H1 (cell line): Measurements from ENCODE around the gene ROR1. TPM values are rescaled to one million over a fixed set of nuclear protein-coding genes. Genes with fewer than 3 reads are reported as not detected.

Experiments used
- CTCF ChIA-PET: fragments of 300-600 bp; sonication (Branson Sonifier 250); formaldehyde crosslinking; loops from one replicate; lab custom pipeline; 2021; ENCODE audit not compliant: partially characterized antibody; lab: Charles Lee
- POLR2A ChIA-PET: fragments of 300-600 bp; sonication (Branson Sonifier 250); formaldehyde crosslinking; loops from one replicate; lab custom pipeline; 2021; ENCODE audit warnings: inconsistent platforms; ENCODE audit not compliant: partially characterized antibody; lab: Charles Lee
- DNase-seq, 2 experiments: peaks; one replicate each; pipeline versions ENCODE4 v3.0.0 to v3.0.0-alpha.2; 2010 to 2022; ENCODE audit warnings: low spot score in 2 of 2, low read depth in 1 of 2, mixed read lengths in 1 of 2
- FAIRE-seq: peaks from 2 replicates; lab custom pipeline; 2011; peaks lifted over from hg19 to GRCh38; lab: Jason Lieb, UNC
- H2AFZ ChIP-seq: 2 replicates; pipeline ENCODE4 v1.8.1; 2012; ENCODE audit warnings: low read length, inconsistent platforms
- H2AK5ac ChIP-seq: 2 replicates; pipeline ENCODE4 v1.6.1; 2013; ENCODE audit warnings: low read depth, low read length
- H2BK120ac ChIP-seq: replicated peaks from 2 replicates; pipeline ENCODE3; 2013; ENCODE audit warnings: low read depth, low read length, inconsistent platforms
- H2BK12ac ChIP-seq: 2 replicates; pipeline ENCODE4 v1.6.1; 2013; ENCODE audit warnings: low read depth, low read length
- H2BK15ac ChIP-seq: 2 replicates; pipeline ENCODE4 v1.6.1; 2013; ENCODE audit warnings: low read length
- H2BK20ac ChIP-seq: 2 replicates; pipeline ENCODE4 v1.6.1; 2013; ENCODE audit warnings: low read length
- H2BK5ac ChIP-seq: 2 replicates; pipeline ENCODE4 v1.6.1; 2013; ENCODE audit warnings: low read depth, low read length
- H3K14ac ChIP-seq: 2 replicates; pipeline ENCODE4 v1.6.1; 2013; ENCODE audit warnings: inconsistent platforms; ENCODE audit not compliant: insufficient read length
- H3K18ac ChIP-seq: 2 replicates; pipeline ENCODE4 v1.6.1; 2013; ENCODE audit warnings: low read length; ENCODE audit errors: extremely low read depth
- H3K23ac ChIP-seq: 2 replicates; pipeline ENCODE4 v1.6.1; 2013; ENCODE audit warnings: inconsistent platforms; ENCODE audit not compliant: insufficient read length
- H3K23me2 ChIP-seq: 2 replicates; pipeline ENCODE4 v1.6.1; 2013; ENCODE audit warnings: low read depth, low read length
- H3K27ac ChIP-seq: 2 replicates; pipeline ENCODE4 v1.6.1; 2011; ENCODE audit warnings: low read depth, low read length, inconsistent platforms
- H3K27me3 ChIP-seq, 4 experiments: replicated peaks in 1 of 4; 1 replicate in 1 of 4; 2 replicates in 3 of 4; pipeline versions ENCODE4 v1.6.1 to v1.8.1; 2011 to 2013; ENCODE audit warnings: low read length in 3 of 4, mild to moderate bottlenecking in 3 of 4, inconsistent platforms in 2 of 4, mixed read lengths in 2 of 4, moderate library complexity in 1 of 4; ENCODE audit not compliant: control insufficient read depth in 3 of 4, insufficient read depth in 3 of 4; ENCODE audit errors: extremely low read depth in 1 of 4
- H3K36me3 ChIP-seq, 4 experiments: 2 replicates each; pipeline versions ENCODE4 v1.6.1 to v1.8.1; 2011 to 2013; ENCODE audit warnings: mild to moderate bottlenecking in 4 of 4, low read length in 3 of 4, moderate library complexity in 2 of 4, control low read depth in 1 of 4, inconsistent platforms in 1 of 4; ENCODE audit not compliant: insufficient read depth in 4 of 4, control insufficient read depth in 2 of 4
- H3K4ac ChIP-seq: replicated peaks from 2 replicates; pipeline ENCODE3; 2013; ENCODE audit warnings: low read length, low read depth, mixed read lengths, inconsistent platforms; ENCODE audit not compliant: insufficient read length
- H3K4me1 ChIP-seq, 4 experiments: replicated peaks in 1 of 4; 1 replicate in 1 of 4; 2 replicates in 3 of 4; pipeline versions ENCODE4 v1.6.1 to v1.8.1; 2011 to 2013; ENCODE audit warnings: low read length in 3 of 4, inconsistent platforms in 2 of 4, mixed read lengths in 1 of 4; ENCODE audit not compliant: insufficient read depth in 4 of 4, control insufficient read depth in 3 of 4
- H3K4me2 ChIP-seq, 2 experiments: 2 replicates each; pipeline versions ENCODE4 v1.6.1 to v1.8.1; 2011 to 2013; ENCODE audit warnings: low read depth in 2 of 2, low read length in 2 of 2, control low read depth in 1 of 2, inconsistent platforms in 1 of 2, mild to moderate bottlenecking in 1 of 2; ENCODE audit not compliant: insufficient read depth in 1 of 2
- H3K4me3 ChIP-seq, 4 experiments: fragments of 200-600, 300-600 bp in 1 of 4; sonication (generic), shearing (Covaris generic), sonication (Bioruptor Twin) in 1 of 4; 2 replicates each; pipeline versions ENCODE4 v1.5.1 to v1.8.1; 2011 to 2016; ENCODE audit warnings: low read length in 4 of 4, low read depth in 3 of 4, control low read depth in 2 of 4, inconsistent platforms in 2 of 4, mild to moderate bottlenecking in 2 of 4, mixed read lengths in 1 of 4, moderate library complexity in 1 of 4; ENCODE audit not compliant: insufficient read depth in 2 of 4; ENCODE audit errors: extremely low read depth in 1 of 4
- H3K56ac ChIP-seq: replicated peaks from 2 replicates; pipeline ENCODE3; 2013; ENCODE audit warnings: low read depth, mild to moderate bottlenecking, mixed read lengths, low read length, inconsistent platforms; ENCODE audit not compliant: insufficient read length
- H3K79me1 ChIP-seq: 2 replicates; pipeline ENCODE4 v1.6.1; 2013; ENCODE audit warnings: low read depth, low read length, control low read depth
- H3K79me2 ChIP-seq, 2 experiments: 2 replicates each; pipeline versions ENCODE4 v1.6.1 to v1.8.1; 2012 to 2013; ENCODE audit warnings: low read length in 2 of 2, mild to moderate bottlenecking in 2 of 2, inconsistent platforms in 1 of 2; ENCODE audit not compliant: insufficient read depth in 2 of 2, control insufficient read depth in 1 of 2
- H3K9ac ChIP-seq, 4 experiments: replicated peaks in 1 of 4; 1 replicate in 1 of 4; 2 replicates in 3 of 4; pipeline versions ENCODE4 v1.6.1 to v1.8.1; 2011 to 2013; ENCODE audit warnings: low read depth in 3 of 4, low read length in 3 of 4, control low read depth in 2 of 4, mild to moderate bottlenecking in 2 of 4, moderate library complexity in 2 of 4, inconsistent platforms in 1 of 4; ENCODE audit errors: extremely low read depth in 1 of 4
- H3K9me3 ChIP-seq, 2 experiments: 2 replicates each; pipeline versions ENCODE4 v1.6.1 to v1.8.1; 2012 to 2013; ENCODE audit warnings: mild to moderate bottlenecking in 2 of 2, moderate library complexity in 2 of 2, control low read depth in 1 of 2, inconsistent platforms in 1 of 2, low read depth in 1 of 2, low read length in 1 of 2, mixed read lengths in 1 of 2; ENCODE audit not compliant: insufficient read depth in 2 of 2
- H4K20me1 ChIP-seq, 2 experiments: replicated peaks in 1 of 2; 2 replicates each; pipeline versions ENCODE3 to v1.8.1; 2011 to 2013; ENCODE audit warnings: inconsistent platforms in 2 of 2, low read length in 2 of 2, mild to moderate bottlenecking in 1 of 2; ENCODE audit not compliant: insufficient read depth in 2 of 2, control insufficient read depth in 1 of 2
- H4K5ac ChIP-seq: 2 replicates; pipeline ENCODE4 v1.6.1; 2013; ENCODE audit warnings: low read length, low read depth, mixed read lengths, inconsistent platforms; ENCODE audit not compliant: insufficient read length
- H4K8ac ChIP-seq: 2 replicates; pipeline ENCODE4 v1.8.0; 2013; ENCODE audit warnings: mild to moderate bottlenecking, moderate library complexity, low read length, inconsistent platforms; ENCODE audit not compliant: insufficient read depth; ENCODE audit errors: extremely low read depth
- H4K91ac ChIP-seq: replicated peaks from 2 replicates; pipeline ENCODE3; 2013; ENCODE audit warnings: low read length, mixed read lengths, inconsistent platforms; ENCODE audit not compliant: insufficient read length
- CREB1 ChIP-seq: IDR thresholded peaks from 2 replicates; pipeline ENCODE4 v1.6.1; 2012; ENCODE audit warnings: inconsistent platforms
- MAFK ChIP-seq: IDR thresholded peaks from 2 replicates; pipeline ENCODE4 v1.6.1; 2012; ENCODE audit warnings: low read depth, mild to moderate bottlenecking, improper control_type of control experiment, low read length
- POU5F1 ChIP-seq: IDR thresholded peaks from 2 replicates; pipeline ENCODE4 v1.6.1; 2011; ENCODE audit warnings: low read depth, mild to moderate bottlenecking, low read length, moderate library complexity
- RAD21 ChIP-seq, 2 experiments: IDR thresholded peaks in 1 of 2; conservative IDR thresholded peaks in 1 of 2; 2 replicates each; pipeline ENCODE4 v1.6.1; 2011; ENCODE audit warnings: low read depth in 2 of 2, low read length in 2 of 2, improper control_type of control experiment in 1 of 2, inconsistent platforms in 1 of 2, mild to moderate bottlenecking in 1 of 2, moderate library complexity in 1 of 2
- TEAD4 ChIP-seq: IDR thresholded peaks from 2 replicates; pipeline ENCODE4 v1.6.1; 2012; ENCODE audit warnings: low read depth, low read length, inconsistent platforms, mixed read lengths
- WGBS, 2 experiments: shearing (Covaris generic) in 1 of 2; methylation state at CpG; one replicate each; pipeline versions ENCODE4 v1.1.6 to v1.1.7; 2013 to 2015; ENCODE audit warnings: low lambda C conversion rate in 2 of 2, mixed read lengths in 2 of 2, inconsistent platforms in 1 of 2, low coverage in 1 of 2, missing lambda C conversion rate in 1 of 2; ENCODE audit not compliant: insufficient replicate concordance in 2 of 2, insufficient coverage in 1 of 2, insufficient read length in 1 of 2; ENCODE audit errors: extremely low coverage in 1 of 2, missing lambda C conversion rate in 1 of 2; 5-methylcytosine and 5-hydroxymethylcytosine counted together
- polyA plus RNA-seq, 7 experiments: library from polyadenylated mRNA; depleted of rRNA in 3 of 7; stranded (reverse) in 5 of 7; unstranded in 2 of 7; fragments of >200 nt in 5 of 7; fragments of 200-250 nt in 2 of 7; gene quantifications; 1 replicate in 5 of 7; 2 replicates in 1 of 7; 4 replicates in 1 of 7; pipeline versions ENCODE4 v1.2.1 to v1.2.3, GENCODE V29; 2011 to 2013; ENCODE audit warnings: missing spikeins in 2 of 7, mixed read lengths in 2 of 7
- total RNA-seq: library from RNA; stranded (reverse); fragmentation: NEBNext Ultra II Directional; extraction: Animal tissue kit (Norgen Biotek cat#: 25700); gene quantifications from 2 replicates; pipeline ENCODE4 v1.2.1, GENCODE V29; 2021
- TF ChIP-seq, protein P1 (sequence below), 3 experiments: IDR thresholded peaks; 1 replicate in 2 of 3; 2 replicates in 1 of 3; pipeline versions ENCODE4 v1.5.1 to v1.6.1; 2011; ENCODE audit warnings: low read length in 3 of 3, mild to moderate bottlenecking in 3 of 3, inconsistent platforms in 2 of 3, low read depth in 1 of 3, moderate library complexity in 1 of 3; ENCODE audit not compliant: insufficient read depth in 1 of 3; ENCODE audit errors: control extremely low read depth in 1 of 3

ROR1 gene
- total and polyA plus RNA-seq, 2 of the 8 experiments (the other 6 are each of a cell fraction or from before 2014, with no cell fraction given) = 33.6 to 73.6 TPM

DNA sequence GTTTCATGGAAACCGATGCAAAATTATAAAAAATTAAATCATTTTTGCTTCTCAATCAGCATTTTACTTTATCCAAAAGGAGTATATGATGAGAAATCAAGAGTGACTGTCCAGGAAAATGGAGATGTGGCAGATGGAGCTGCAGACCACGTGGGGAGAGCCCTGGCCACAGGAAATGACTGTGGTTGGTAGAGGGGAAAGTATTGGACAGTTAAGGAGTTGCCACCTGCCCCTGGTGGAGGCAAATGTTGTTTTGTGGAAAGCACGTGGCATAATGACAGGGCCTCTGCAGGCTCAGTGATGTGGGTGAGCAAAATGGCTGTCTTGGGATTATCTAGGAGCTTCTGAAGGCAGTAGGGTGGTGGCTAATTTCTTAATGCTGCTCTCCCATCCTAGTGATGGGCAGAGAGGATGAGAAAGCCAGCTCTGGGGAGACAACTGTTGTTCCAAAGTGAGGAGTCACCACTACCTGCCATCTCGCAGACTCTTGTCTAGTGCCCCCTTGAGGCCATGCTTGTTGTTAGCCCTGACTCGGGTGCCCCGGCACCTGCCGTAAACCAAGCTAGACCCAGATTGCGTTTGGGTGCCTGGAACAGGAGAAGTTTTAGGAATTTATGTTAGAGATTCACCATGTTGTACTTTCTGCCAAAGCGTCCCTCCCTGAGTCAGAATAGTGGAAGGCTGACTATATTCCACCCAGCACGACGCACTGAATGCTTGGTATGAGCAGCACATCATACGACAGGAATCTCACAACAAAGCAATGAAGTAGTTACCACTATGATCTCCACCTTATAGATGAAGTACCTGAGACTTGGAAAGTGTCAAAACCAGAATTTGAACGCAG lies 144.0 kb downstream of the ROR1 start:
- POLR2A ChIA-PET = interaction anchor here (1.1 kb wide), 1 partner anchor 226 kb away, joined by 4 read pairs; no protein-coding TSS in a partner anchor
- Histone ChIP-seq H3K56ac (no peak overlapping the region), H4K5ac (no peak overlapping the region), H3K4ac (no peak overlapping the region), H3K79me2 (peaks cover 0 to 98% of the 10 kb centered on the region in 2 experiments; a peak in 3 of 4 replicates), H3K4me2 (no peak overlapping the region), H2BK15ac (no peak overlapping the region), H3K14ac (no peak overlapping the region), H4K20me1 (peaks cover 3 to 4% of the 10 kb centered on the region in 2 experiments), H3K4me3 (no peak overlapping the region), H2BK120ac (no peak overlapping the region), H2BK5ac (no peak overlapping the region), H3K23me2 (no peaks in the 10 kb centered on the region), H4K8ac (0 out of 2 replicates have a peak overlapping the region, but pooled peaks have one; percentile 28), H3K36me3 (no peaks in the 10 kb centered on the region), H2AK5ac (no peak overlapping the region), H3K27ac (no peak overlapping the region), H3K9ac (no peak overlapping the region), H2BK20ac (no peak overlapping the region), H3K79me1 (peaks cover 14% of the 10 kb centered on the region; the same call in 1 of the 2 replicates), H3K9me3 (no peaks in the 10 kb centered on the region), H3K4me1 (peaks cover 11 to 42% (median 27%) of the 10 kb centered on the region in 4 experiments; a peak in 6 of 7 replicates), H2BK12ac (no peak overlapping the region), H3K23ac (no peak overlapping the region), H3K18ac (no peak overlapping the region), H3K27me3 (no peaks in the 10 kb centered on the region), H2AFZ (no peak overlapping the region), H4K91ac (no peak overlapping the region)
- TF ChIP-seq MAFK (no peak), RAD21 (IDR thresholded peaks at IDR 0.05 in 1 of 2, conservative IDR thresholded peaks at IDR 0.05 in 1 of 2; ENCODE audit: low read depth in 2 of 2, low read length in 2 of 2) (peak; percentile 52 to 66), POU5F1 (no peak), CREB1 (no peak), TEAD4 (no peak)
- TF ChIP-seq, protein P1, sequence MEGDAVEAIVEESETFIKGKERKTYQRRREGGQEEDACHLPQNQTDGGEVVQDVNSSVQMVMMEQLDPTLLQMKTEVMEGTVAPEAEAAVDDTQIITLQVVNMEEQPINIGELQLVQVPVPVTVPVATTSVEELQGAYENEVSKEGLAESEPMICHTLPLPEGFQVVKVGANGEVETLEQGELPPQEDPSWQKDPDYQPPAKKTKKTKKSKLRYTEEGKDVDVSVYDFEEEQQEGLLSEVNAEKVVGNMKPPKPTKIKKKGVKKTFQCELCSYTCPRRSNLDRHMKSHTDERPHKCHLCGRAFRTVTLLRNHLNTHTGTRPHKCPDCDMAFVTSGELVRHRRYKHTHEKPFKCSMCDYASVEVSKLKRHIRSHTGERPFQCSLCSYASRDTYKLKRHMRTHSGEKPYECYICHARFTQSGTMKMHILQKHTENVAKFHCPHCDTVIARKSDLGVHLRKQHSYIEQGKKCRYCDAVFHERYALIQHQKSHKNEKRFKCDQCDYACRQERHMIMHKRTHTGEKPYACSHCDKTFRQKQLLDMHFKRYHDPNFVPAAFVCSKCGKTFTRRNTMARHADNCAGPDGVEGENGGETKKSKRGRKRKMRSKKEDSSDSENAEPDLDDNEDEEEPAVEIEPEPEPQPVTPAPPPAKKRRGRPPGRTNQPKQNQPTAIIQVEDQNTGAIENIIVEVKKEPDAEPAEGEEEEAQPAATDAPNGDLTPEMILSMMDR (IDR thresholded peaks at IDR 0.05; ENCODE audit: control extremely low read depth in 1 of 3, insufficient read depth in 1 of 3, low read depth in 1 of 3, low read length in 3 of 3) = peak; percentile 62 to 86 (median 81)
- CTCF ChIA-PET = interaction anchor here (0.6 to 6.9 kb wide), 58 partner anchors 12 to 324 kb away, joined by 3 to 74 read pairs (median 4); no protein-coding TSS in a partner anchor
- DNase-seq (peak; percentile 36 to 86), FAIRE-seq (peak; percentile 82)
- WGBS, 2 experiments = 77% methylated on average over 13 of the region's 13 CpGs; no CpG with 5 or more reads in 1 of the 2 experiments
